Upper lobe of right lung (tissue), 1 donor: Measurements from ENCODE around the gene EFS. TPM values are rescaled to one million over a fixed set of nuclear protein-coding genes. Genes with fewer than 3 reads are reported as not detected.

Experiments used
- ATAC-seq: fragments of 200-7000 bp; cut with Tn5 transposase; one replicate; pipeline ENCODE4 v1.9.1; 2020; ENCODE audit warnings: mild to moderate bottlenecking, moderate library complexity
- DNase-seq: peaks from one replicate; pipeline ENCODE4 v3.0.0-alpha.2; 2020
- H3K27ac ChIP-seq: fragments of 200-600 bp; one replicate; pipeline ENCODE4 v1.8.0; 2022
- H3K27me3 ChIP-seq: fragments of 200-600 bp; one replicate; pipeline ENCODE4 v1.8.0; 2022; ENCODE audit warnings: mild to moderate bottlenecking
- H3K36me3 ChIP-seq: fragments of 200-600 bp; one replicate; pipeline ENCODE4 v1.8.0; 2022
- H3K4me1 ChIP-seq: fragments of 200-600 bp; one replicate; pipeline ENCODE4 v1.8.0; 2022
- H3K4me3 ChIP-seq: fragments of 200-600 bp; one replicate; pipeline ENCODE4 v1.8.0; 2022; ENCODE audit warnings: mild to moderate bottlenecking
- H3K9me3 ChIP-seq: fragments of 200-600 bp; one replicate; pipeline ENCODE4 v1.8.0; 2022
- intact Hi-C: fragments of 100-400 bp; cut with DNase I; formaldehyde crosslinking; loops from one replicate; pipeline ENCODE4 v1.11.0; 2022
- total RNA-seq: library from RNA; stranded (reverse); fragmentation: NEBNext Ultra II Directional; extraction: Animal tissue kit (Norgen Biotek cat#: 25700); gene quantifications from one replicate; pipeline ENCODE4 v1.2.1, GENCODE V29; 2021
- TF ChIP-seq, protein P1 (sequence below): fragments of 200-600 bp; IDR thresholded peaks from one replicate; pipeline ENCODE4 v1.8.0; 2022; ENCODE audit warnings: antibody characterized with exemption
- donor health status: DM: no; HTN: yes; CAD: no; lungs with severe emphysema.

The EFS gene
- total RNA-seq, 1 donor from 2014 or later, result 10.4 TPM

DNA sequence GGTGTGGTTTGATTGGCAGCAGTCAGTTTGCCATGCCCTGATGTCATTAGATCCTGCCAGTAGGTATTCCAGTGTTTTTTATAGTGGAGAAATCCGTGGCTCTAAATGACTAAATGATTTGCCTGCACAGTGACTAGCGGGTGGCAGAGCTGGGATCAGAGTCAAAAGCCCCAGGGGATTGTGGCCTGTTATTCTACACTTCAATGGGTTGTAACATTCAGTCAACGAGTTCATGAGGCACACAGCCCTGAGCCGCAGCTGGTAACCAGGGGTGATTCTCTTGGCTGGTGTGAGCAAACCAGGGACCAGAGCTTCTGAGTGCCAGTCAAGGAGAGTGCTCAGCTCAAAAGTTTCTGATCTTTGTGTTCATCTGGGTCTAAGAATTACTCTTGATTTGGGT, 41.3 kb upstream of the EFS start:
- Histone ChIP-seq H3K4me1 (no peaks in the 10 kb centered on the region), H3K4me3 (no peak overlapping the region), H3K36me3 (no peaks in the 10 kb centered on the region), H3K27me3 (no peaks in the 10 kb centered on the region), H3K9me3 (no peaks in the 10 kb centered on the region), H3K27ac (no peak overlapping the region)
- intact Hi-C loops, result no loop called here
- no peak for DNase-seq
- TF ChIP-seq, protein P1, sequence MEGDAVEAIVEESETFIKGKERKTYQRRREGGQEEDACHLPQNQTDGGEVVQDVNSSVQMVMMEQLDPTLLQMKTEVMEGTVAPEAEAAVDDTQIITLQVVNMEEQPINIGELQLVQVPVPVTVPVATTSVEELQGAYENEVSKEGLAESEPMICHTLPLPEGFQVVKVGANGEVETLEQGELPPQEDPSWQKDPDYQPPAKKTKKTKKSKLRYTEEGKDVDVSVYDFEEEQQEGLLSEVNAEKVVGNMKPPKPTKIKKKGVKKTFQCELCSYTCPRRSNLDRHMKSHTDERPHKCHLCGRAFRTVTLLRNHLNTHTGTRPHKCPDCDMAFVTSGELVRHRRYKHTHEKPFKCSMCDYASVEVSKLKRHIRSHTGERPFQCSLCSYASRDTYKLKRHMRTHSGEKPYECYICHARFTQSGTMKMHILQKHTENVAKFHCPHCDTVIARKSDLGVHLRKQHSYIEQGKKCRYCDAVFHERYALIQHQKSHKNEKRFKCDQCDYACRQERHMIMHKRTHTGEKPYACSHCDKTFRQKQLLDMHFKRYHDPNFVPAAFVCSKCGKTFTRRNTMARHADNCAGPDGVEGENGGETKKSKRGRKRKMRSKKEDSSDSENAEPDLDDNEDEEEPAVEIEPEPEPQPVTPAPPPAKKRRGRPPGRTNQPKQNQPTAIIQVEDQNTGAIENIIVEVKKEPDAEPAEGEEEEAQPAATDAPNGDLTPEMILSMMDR, result no peak
- ATAC-seq, result no peak

DNA sequence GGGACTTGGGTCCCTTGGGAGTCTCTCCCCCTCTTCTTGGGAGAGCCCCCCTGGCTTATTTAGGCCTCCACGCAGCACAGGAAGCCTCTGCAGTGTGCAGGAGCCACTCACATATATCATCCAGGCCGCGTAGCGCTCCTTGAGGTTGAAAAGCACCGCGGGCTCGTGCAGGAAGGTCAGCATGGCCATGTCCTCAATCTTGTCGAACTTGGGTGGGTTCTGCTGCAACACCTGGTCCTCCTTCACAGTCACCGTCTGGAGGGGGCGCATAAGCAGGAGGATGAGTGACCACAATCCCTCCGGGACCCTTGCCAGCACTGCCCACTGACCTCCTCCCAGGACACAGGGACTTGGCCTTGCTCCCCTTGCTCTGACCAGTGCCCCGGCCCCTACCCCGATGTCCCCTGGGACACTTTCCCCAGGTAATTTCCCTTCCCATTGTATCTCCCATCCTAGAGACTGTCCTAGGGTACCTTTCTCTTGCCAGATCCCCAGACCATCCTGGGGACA, 40.6 kb upstream of the EFS start:
- intact Hi-C loops, result no loop called here
- H3K4me1 ChIP-seq, result no peaks in the 10 kb centered on the region
- no peaks in the 10 kb centered on the region for H3K9me3 ChIP-seq
- ATAC-seq (no peak), DNase-seq (no peak)
- no peaks in the 10 kb centered on the region for H3K36me3 ChIP-seq
- no peaks in the 10 kb centered on the region for H3K27me3 ChIP-seq
- no peak overlapping the region for H3K27ac ChIP-seq
- no peak overlapping the region for H3K4me3 ChIP-seq
- TF ChIP-seq, protein P1, result no peak

DNA sequence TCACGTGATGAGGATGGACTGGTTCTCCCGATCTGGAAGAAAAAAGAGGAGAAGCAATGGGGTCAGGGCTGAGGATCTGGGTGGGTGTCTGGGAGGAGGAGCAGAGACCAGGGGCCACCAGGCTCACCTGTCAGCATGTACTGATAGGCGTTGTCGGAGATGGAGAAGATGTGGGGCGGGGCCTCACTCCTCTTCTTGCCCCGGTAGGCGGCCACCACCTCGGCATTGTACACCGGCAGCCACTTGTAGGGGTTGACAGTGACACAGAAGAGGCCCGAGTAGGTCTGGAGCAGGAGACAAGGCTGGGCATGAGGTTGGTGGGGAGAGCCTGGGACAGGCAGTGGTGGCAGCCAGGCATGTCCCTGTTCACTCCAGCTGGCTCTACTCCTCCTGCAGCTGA, 40.1 kb upstream of the EFS start:
- H3K27ac ChIP-seq, result no peak overlapping the region
- intact Hi-C loops, result no loop called here
- TF ChIP-seq, protein P1, result no peak
- H3K9me3 ChIP-seq, result no peaks in the 10 kb centered on the region
- DNase-seq (no peak), ATAC-seq (no peak)
- no peak overlapping the region for H3K4me3 ChIP-seq
- no peaks in the 10 kb centered on the region for H3K27me3 ChIP-seq
- H3K4me1 ChIP-seq, result no peaks in the 10 kb centered on the region
- no peaks in the 10 kb centered on the region for H3K36me3 ChIP-seq

DNA sequence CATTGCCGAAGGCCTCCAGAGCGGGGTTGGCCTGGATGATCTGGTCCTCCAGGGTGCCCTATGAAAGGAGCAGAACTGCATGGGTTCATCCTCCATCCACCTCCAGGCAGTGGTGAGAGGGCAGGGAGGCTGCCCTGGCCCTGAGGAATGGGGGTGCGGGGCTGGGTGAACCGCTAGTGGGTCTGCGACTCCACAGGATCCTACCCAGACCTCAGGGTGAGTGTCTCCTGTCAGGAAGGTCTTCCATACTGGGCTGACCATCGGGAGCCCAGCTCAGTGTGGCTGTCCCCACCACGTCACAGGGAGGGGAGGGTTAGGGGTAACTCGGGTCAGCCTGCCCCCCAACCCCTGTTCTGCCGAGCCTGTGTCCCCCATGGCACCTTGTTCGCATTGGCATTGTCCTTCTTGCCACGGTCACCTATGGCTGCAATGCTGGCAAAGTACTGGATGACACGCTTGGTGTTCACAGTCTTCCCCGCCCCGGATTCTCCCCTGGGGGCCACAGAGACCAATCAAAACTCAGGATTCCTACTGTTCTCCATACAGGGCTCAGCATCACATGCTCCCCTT, 39.4 kb upstream of the EFS start:
- no peak for DNase-seq
- Histone ChIP-seq H3K4me3 (no peak overlapping the region), H3K9me3 (no peaks in the 10 kb centered on the region), H3K36me3 (no peaks in the 10 kb centered on the region), H3K4me1 (no peaks in the 10 kb centered on the region), H3K27ac (no peak overlapping the region), H3K27me3 (no peaks in the 10 kb centered on the region)
- intact Hi-C loops, result no loop called here
- TF ChIP-seq, protein P1, result no peak
- ATAC-seq, result no peak

DNA sequence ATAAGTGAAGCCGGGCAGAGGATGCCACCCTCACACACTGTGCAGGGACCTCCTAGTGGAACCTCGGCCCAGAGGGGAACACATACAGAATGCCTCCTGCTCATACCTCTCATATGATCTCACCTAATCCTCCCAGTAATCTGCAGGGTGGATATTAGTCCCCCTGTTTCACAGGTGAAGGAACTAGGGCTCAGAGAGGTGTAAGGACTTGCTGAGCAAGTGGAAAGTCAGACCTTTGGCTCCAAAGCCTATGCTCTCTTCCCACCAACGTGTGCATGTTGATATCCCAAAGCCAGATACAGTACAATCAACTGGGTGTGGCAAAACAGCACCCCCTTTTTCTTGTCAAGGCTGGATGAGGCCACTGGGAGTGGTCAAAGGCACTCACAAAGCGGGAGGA, 38.9 kb upstream of the EFS start:
- no peak overlapping the region for H3K4me3 ChIP-seq
- H3K4me1 ChIP-seq, result no peaks in the 10 kb centered on the region
- TF ChIP-seq, protein P1, result no peak
- no peaks in the 10 kb centered on the region for H3K27me3 ChIP-seq
- H3K9me3 ChIP-seq, result no peaks in the 10 kb centered on the region
- no peak for ATAC-seq
- no peak overlapping the region for H3K27ac ChIP-seq
- intact Hi-C loops, result no loop called here
- H3K36me3 ChIP-seq, result no peaks in the 10 kb centered on the region
- DNase-seq, result no peak

DNA sequence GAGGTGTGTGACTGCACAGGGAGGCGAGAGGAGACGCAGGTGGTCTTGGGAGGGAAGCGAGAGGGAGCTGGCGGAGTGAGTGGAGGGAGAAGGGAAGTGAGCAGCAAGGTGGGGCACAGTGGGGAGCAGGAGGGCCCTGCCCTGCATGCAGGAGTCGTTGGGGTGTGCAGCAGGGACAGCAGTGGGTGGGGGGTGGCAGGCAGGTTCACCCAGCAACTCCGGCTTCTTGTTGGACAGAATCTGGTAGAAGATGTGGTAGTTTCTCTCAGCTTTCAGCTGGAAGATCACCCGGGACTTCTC, 38.1 kb upstream of the EFS start:
- no peaks in the 10 kb centered on the region for H3K9me3 ChIP-seq
- DNase-seq, result peak; percentile 46
- no peaks in the 10 kb centered on the region for H3K27me3 ChIP-seq
- H3K36me3 ChIP-seq, result no peaks in the 10 kb centered on the region
- H3K4me3 ChIP-seq, result no peak overlapping the region
- no peaks in the 10 kb centered on the region for H3K4me1 ChIP-seq
- intact Hi-C loops, result no loop called here
- H3K27ac ChIP-seq, result no peak overlapping the region
- ATAC-seq, result no peak
- TF ChIP-seq, protein P1, result no peak
